ENCODE data around the gene BCL7C.

The BCL7C gene

GRCh38 chr16:30922420-30922959, 28.6 kb upstream of the BCL7C start:
- DNase-seq, result peak; percentile 99

GRCh38 chr16:30921748-30922419, 28.0 kb upstream of the BCL7C start:
- DNase-seq, result peak; percentile 82

GRCh38 chr16:30921459-30921747, 27.5 kb upstream of the BCL7C start:
- no peak for DNase-seq

- DNase-seq, result no peak
Observed at GRCh38 chr16:30920891-30921290, 27.0 kb upstream of the BCL7C start.

- DNase-seq, result no peak
Observed at GRCh38 chr16:30918614-30919013, 24.7 kb upstream of the BCL7C start.

GRCh38 chr16:30914830-30915229, 21.0 kb upstream of the BCL7C start:
- no peak for DNase-seq

GRCh38 chr16:30912794-30913412, 19.0 kb upstream of the BCL7C start:
- DNase-seq, result no peak

GRCh38 chr16:30910427-30911029, 16.7 kb upstream of the BCL7C start:
- no peak for DNase-seq

- no peak for DNase-seq
Observed at GRCh38 chr16:30907064-30907463, 13.2 kb upstream of the BCL7C start.

- no peak for DNase-seq
Observed at GRCh38 chr16:30904114-30904780, 10.4 kb upstream of the BCL7C start.

- DNase-seq, result no peak
Observed at GRCh38 chr16:30903596-30903995, 9.7 kb upstream of the BCL7C start.

- DNase-seq, result no peak
Observed at GRCh38 chr16:30903002-30903401, 9.1 kb upstream of the BCL7C start.

GRCh38 chr16:30902029-30902972, 8.4 kb upstream of the BCL7C start:
- DNase-seq, result no peak

GRCh38 chr16:30901201-30902028, 7.5 kb upstream of the BCL7C start:
- no peak for DNase-seq

- DNase-seq, result no peak
Observed at GRCh38 chr16:30900588-30900987, 6.7 kb upstream of the BCL7C start.

- DNase-seq, result no peak
Observed at GRCh38 chr16:30899794-30900193, 5.9 kb upstream of the BCL7C start.

GRCh38 chr16:30896889-30897733, 3.2 kb upstream of the BCL7C start:
- no peak for DNase-seq

GRCh38 chr16:30896261-30896888, 2.5 kb upstream of the BCL7C start, which contains the start of gene CTF1:
Gene CTF1, plus strand, starts transcription at chr16:30896614. Its CDS starts 30 bp downstream, at chr16:30896644.
- no peak for DNase-seq

- DNase-seq, result no peak
Observed at GRCh38 chr16:30895627-30896260, 1.9 kb upstream of the BCL7C start.

All from NCI-H446 treated with DMSO at 0.1 percent for 48 hours (cell line).